WTC11 (cell line): ENCODE results near the gene FAM216A. TPM values are rescaled to one million over a fixed set of nuclear protein-coding genes. Genes with fewer than 3 reads are reported as not detected.

Experiments
- ATAC-seq: fragments of 200-7000 bp; cut with Tn5 transposase; 2 replicates; pipeline ENCODE4 v1.10.0; 2021; ENCODE audit warnings: mild to moderate bottlenecking, moderate library complexity
- CTCF ChIA-PET: fragments of 300-600 bp; sonication (Branson Sonifier 250); formaldehyde crosslinking; loops from one replicate; lab custom pipeline; 2021; ENCODE audit warnings: antibody characterized with exemption; lab: Charles Lee
- POLR2A ChIA-PET: fragments of 350-600 bp; sonication (Branson Sonifier 250); formaldehyde crosslinking; loops from one replicate; lab custom pipeline; 2021; ENCODE audit warnings: antibody characterized with exemption; lab: Charles Lee
- DNase-seq: peaks from one replicate; pipeline ENCODE4 v3.0.0; 2021; ENCODE audit warnings: low spot score
- H3K27ac Mint-ChIP-seq: 2 replicates; pipeline ENCODE4 v1.8.0; 2021; ENCODE audit warnings: mixed read lengths
- H3K27me3 Mint-ChIP-seq: 2 replicates; pipeline ENCODE4 v1.8.0; 2021; ENCODE audit warnings: low read depth, mild to moderate bottlenecking, moderate library complexity, mixed read lengths
- H3K36me3 Mint-ChIP-seq: 2 replicates; pipeline ENCODE4 v1.8.0; 2021; ENCODE audit warnings: mixed read lengths
- H3K4me1 Mint-ChIP-seq: 2 replicates; pipeline ENCODE4 v1.8.0; 2022; ENCODE audit warnings: mixed read lengths
- H3K4me3 Mint-ChIP-seq: 2 replicates; pipeline ENCODE4 v1.8.0; 2021; ENCODE audit warnings: mild to moderate bottlenecking, moderate library complexity, mixed read lengths
- H3K9me3 Mint-ChIP-seq: 2 replicates; pipeline ENCODE4 v1.8.0; 2021; ENCODE audit warnings: mixed read lengths
- AR ChIP-seq: fragments of 250-450 bp; sonication (Bioruptor Pico); IDR thresholded peaks from 2 replicates; pipeline ENCODE4 v1.9.0; 2021; ENCODE audit warnings: mild to moderate bottlenecking
- CTCF ChIP-seq: fragments of 200-600 bp; IDR thresholded peaks from 2 replicates; pipeline ENCODE4 v1.8.0; 2022; ENCODE audit warnings: antibody characterized with exemption
- EMX1 ChIP-seq: fragments of 250-450 bp; sonication (Bioruptor Pico); IDR thresholded peaks from 2 replicates; pipeline ENCODE4 v1.8.0; 2021; ENCODE audit warnings: mild to moderate bottlenecking
- GRHL2 ChIP-seq: fragments of 250-450 bp; sonication (Bioruptor Pico); IDR thresholded peaks from 2 replicates; pipeline ENCODE4 v1.8.0; 2022; ENCODE audit warnings: mild to moderate bottlenecking, moderate library complexity; ENCODE audit not compliant: insufficient replicate concordance, severe bottlenecking
- IRF1 ChIP-seq: sonication (generic); formaldehyde crosslinking; IDR thresholded peaks from 2 replicates; pipeline ENCODE4 v1.8.0; 2023; ENCODE audit warnings: missing genetic modification reagents
- NR3C1 ChIP-seq: sonication (generic); formaldehyde crosslinking; conservative IDR thresholded peaks from 2 replicates; pipeline ENCODE4 v1.8.1; 2023; ENCODE audit warnings: low read depth, mild to moderate bottlenecking, missing genetic modification reagents
- PREB ChIP-seq: sonication (generic); formaldehyde crosslinking; IDR thresholded peaks from 2 replicates; pipeline ENCODE4 v1.8.1; 2022; ENCODE audit warnings: mild to moderate bottlenecking, missing genetic modification reagents, moderate library complexity, borderline replicate concordance
- RORB ChIP-seq: fragments of 250-450 bp; sonication (Bioruptor Pico); IDR thresholded peaks from 2 replicates; pipeline ENCODE4 v1.9.0; 2021; ENCODE audit warnings: mild to moderate bottlenecking
- ZBTB43 ChIP-seq: sonication (generic); formaldehyde crosslinking; IDR thresholded peaks from 2 replicates; pipeline ENCODE4 v1.8.1; 2023; ENCODE audit warnings: mild to moderate bottlenecking, missing genetic modification reagents
- ZNF512 ChIP-seq: sonication (generic); formaldehyde crosslinking; IDR thresholded peaks from 2 replicates; pipeline ENCODE4 v1.8.1; 2022; ENCODE audit warnings: missing genetic modification reagents, borderline replicate concordance
- total RNA-seq: library from RNA; stranded (reverse); gene quantifications from 3 replicates; pipeline ENCODE4 v1.2.3, GENCODE V29; 2021

FAM216A gene
- total RNA-seq, 1 experiment from 2014 or later = 16.9 TPM

- no peak for DNase-seq
- peaks cover 9% of the 10 kb centered on the region for H3K4me1 Mint-ChIP-seq
- H3K4me3 Mint-ChIP-seq = no peak overlapping the region
- H3K27ac Mint-ChIP-seq = no peak overlapping the region
- H3K9me3 Mint-ChIP-seq = no peaks in the 10 kb centered on the region
- TF ChIP-seq ZBTB43 (no peak), AR (CRISPR knock-in tag) (no peak), ZNF512 (CRISPR knock-in tag) (no peak), CTCF (no peak), NR3C1 (CRISPR knock-in tag) (no peak), PREB (CRISPR knock-in tag) (no peak)
- TF ChIP-seq, all 79 proteins: peak for 0
- no peak for ATAC-seq
- ChIA-PET POLR2A (no interaction called here), CTCF (interaction anchor here (0.8 kb wide), 1 partner anchor 62 kb away, joined by 3 read pairs; no protein-coding TSS in a partner anchor)
- Mint-ChIP-seq H3K27me3 (no peaks in the 10 kb centered on the region), H3K36me3 (peaks cover 29% of the 10 kb centered on the region)
These were observed 69.2 kb downstream of the FAM216A start for GRCh38 chr12:110537605-110538409.

GRCh38 chr12:110538869-110539622 lies 70.4 kb downstream of the FAM216A start:
- no peak for DNase-seq
- no peak overlapping the region; the same call in 1 of the 2 replicates for H3K27ac Mint-ChIP-seq
- no peak overlapping the region for H3K4me3 Mint-ChIP-seq
- no peaks in the 10 kb centered on the region for H3K9me3 Mint-ChIP-seq
- H3K4me1 Mint-ChIP-seq = peaks cover 5% of the 10 kb centered on the region; the same call in 1 of the 2 replicates
- peaks cover 38% of the 10 kb centered on the region for H3K36me3 Mint-ChIP-seq
- no peaks in the 10 kb centered on the region for H3K27me3 Mint-ChIP-seq
- ATAC-seq = no peak
- POLR2A ChIA-PET = no interaction called here
- CTCF ChIA-PET = interaction anchor here (0.5 to 0.8 kb wide), 2 partner anchors 17 to 61 kb away, joined by 3 read pairs; no protein-coding TSS in a partner anchor
- TF ChIP-seq IRF1 (CRISPR knock-in tag) (no peak), GRHL2 (CRISPR knock-in tag) (no peak), EMX1 (CRISPR knock-in tag) (no peak), RORB (CRISPR knock-in tag) (no peak), CTCF (no peak), AR (CRISPR knock-in tag) (no peak)
